HG02852 (cell line): ENCODE data around the gene LILRA6.

ENCODE experiments used
- ATAC-seq: cut with Tn5 transposase; IDR thresholded peaks from one replicate; pipeline ENCODE4 v1.9.1; 2021; ENCODE audit warnings: mild to moderate bottlenecking, moderate library complexity; ENCODE audit not compliant: unreplicated experiment

The LILRA6 gene

GRCh38 chr19:54189145-54189734 is 53.4 kb downstream of the LILRA6 start, which contains the start of gene MBOAT7:
Gene MBOAT7 (minus strand): TSS chr19:54189580. CDS start chr19:54188508, 1,072 bp downstream.
- peak; percentile 36 for ATAC-seq

GRCh38 chr19:54188215-54188871 is 54.2 kb downstream of the LILRA6 start:
- ATAC-seq = no peak

GRCh38 chr19:54186934-54187381 is 55.6 kb downstream of the LILRA6 start:
- no peak for ATAC-seq
